Measurements from ENCODE around the gene ANKRD33. TPM values are rescaled to one million over a fixed set of nuclear protein-coding genes. Genes with fewer than 3 reads are reported as not detected.

ANKRD33 gene
- total RNA-seq, 1 experiment from 2014 or later = not detected

GRCh38 chr12:51906430-51907082 is 18.7 kb downstream of the ANKRD33 start:
- Mint-ChIP-seq H3K27me3 (ENCODE audit: unreplicated experiment) (peaks cover 45% of the 10 kb centered on the region), H3K4me1 (ENCODE audit: low read depth, unreplicated experiment) (no peaks in the 10 kb centered on the region), H3K9me3 (ENCODE audit: low read depth, unreplicated experiment) (no peaks in the 10 kb centered on the region), H3K36me3 (ENCODE audit: insufficient read depth, unreplicated experiment) (no peaks in the 10 kb centered on the region), H3K4me3 (ENCODE audit: low read depth, unreplicated experiment) (no peak overlapping the region), H3K27ac (ENCODE audit: unreplicated experiment) (no peak overlapping the region)
- intact Hi-C loops (cut with micrococcal nuclease; ENCODE audit: unreplicated experiment) = no loop called here
- TF ChIP-seq CTCF (IDR thresholded peaks at IDR 0.05; ENCODE audit: unreplicated experiment) = no peak
- DNase-seq = no peak
- CTCF ChIA-PET = interaction anchor here (0.6 kb wide), 1 partner anchor 395 kb away, joined by 8 read pairs; no protein-coding TSS in a partner anchor
- no TSS peak for BruUV-seq (replicated peaks)

DNA sequence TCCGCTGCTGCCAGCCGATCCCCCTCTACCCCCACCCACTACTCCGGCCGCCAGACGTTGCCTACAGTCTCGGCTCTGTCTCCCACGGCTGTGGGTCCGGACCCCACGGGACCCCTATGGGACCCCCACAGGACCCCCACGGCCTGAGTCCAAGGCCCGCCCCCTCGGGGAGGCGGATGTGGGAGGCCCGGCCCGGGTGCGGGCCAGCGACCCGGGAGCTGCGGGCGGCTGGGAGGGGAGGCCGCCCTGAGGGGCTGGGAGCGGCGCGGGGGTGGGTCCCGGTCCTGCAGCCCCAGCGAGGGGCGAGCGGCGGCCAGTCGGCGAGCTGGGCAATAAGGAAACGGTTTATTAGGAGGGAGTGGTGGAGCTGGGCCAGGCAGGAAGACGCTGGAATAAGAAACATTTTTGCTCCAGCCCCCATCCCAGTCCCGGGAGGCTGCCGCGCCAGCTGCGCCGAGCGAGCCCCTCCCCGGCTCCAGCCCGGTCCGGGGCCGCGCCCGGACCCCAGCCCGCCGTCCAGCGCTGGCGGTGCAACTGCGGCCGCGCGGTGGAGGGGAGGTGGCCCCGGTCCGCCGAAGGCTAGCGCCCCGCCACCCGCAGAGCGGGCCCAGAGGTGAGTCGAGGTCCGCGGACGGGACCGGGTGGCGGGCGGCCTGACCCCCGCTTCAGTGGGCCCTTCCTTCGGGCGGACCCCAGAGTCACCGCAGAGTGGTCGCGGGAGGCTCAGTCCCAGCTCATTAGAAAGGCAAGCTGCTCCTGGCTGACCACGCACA is 19.4 kb downstream of the ANKRD33 start, which contains the start of gene ACVRL1:
Gene ACVRL1 (plus strand): TSS at position 422 of the 773 bp plus-strand sequence. CDS start 4,971 bp downstream, outside the sequence.
- Mint-ChIP-seq H3K27ac (ENCODE audit: unreplicated experiment) (no peak within 1 kb of the TSS), H3K27me3 (ENCODE audit: unreplicated experiment) (peaks cover 52% of the 10 kb centered on the region), H3K36me3 (ENCODE audit: insufficient read depth, unreplicated experiment) (no peaks in the 10 kb centered on the region), H3K4me1 (ENCODE audit: low read depth, unreplicated experiment) (no peaks in the 10 kb centered on the region), H3K9me3 (ENCODE audit: low read depth, unreplicated experiment) (no peaks in the 10 kb centered on the region), H3K4me3 (ENCODE audit: low read depth, unreplicated experiment) (no peak within 1 kb of the TSS)
- no peak for TF ChIP-seq CTCF (IDR thresholded peaks at IDR 0.05; ENCODE audit: unreplicated experiment)
- DNase-seq = no peak
- CTCF ChIA-PET = interaction anchor here (0.6 kb wide), 1 partner anchor 396 kb away, joined by 8 read pairs; no protein-coding TSS in a partner anchor
- no TSS peak for BruUV-seq (replicated peaks)
- intact Hi-C loops (cut with micrococcal nuclease; ENCODE audit: unreplicated experiment) = no loop called here

DNA sequence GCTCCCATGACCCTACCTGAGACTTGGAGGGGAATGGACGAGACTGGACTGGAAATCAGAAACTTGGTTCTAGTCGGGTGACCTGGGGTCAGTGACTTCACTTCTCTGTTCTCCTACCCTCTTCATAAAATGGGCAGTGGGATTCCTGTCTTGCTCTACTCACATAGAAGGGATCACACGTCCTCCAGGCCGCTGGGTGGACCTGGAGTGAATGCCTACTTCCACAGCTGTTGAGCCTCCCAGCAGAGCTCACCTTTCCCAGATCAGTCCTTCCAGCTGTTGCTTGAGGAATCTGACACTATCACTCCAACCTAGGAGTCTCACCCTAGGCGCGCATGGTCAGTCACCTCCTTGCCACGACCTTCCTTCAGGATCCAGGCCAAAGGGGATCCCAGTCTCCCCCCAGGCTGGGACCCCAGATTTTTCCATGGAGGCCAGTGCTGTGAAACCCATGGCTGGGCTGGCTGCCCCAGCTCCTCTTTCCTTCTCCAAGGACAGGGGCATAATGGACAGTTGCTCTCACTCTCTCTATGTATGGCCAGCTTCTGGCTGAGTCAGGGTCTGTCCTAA is 20.0 kb downstream of the ANKRD33 start:
- no peak for TF ChIP-seq CTCF (IDR thresholded peaks at IDR 0.05; ENCODE audit: unreplicated experiment)
- no TSS peak for BruUV-seq (replicated peaks)
- CTCF ChIA-PET = no interaction called here
- DNase-seq = no peak
- H3K36me3 Mint-ChIP-seq (ENCODE audit: insufficient read depth, unreplicated experiment) = no peaks in the 10 kb centered on the region
- no peaks in the 10 kb centered on the region for H3K4me1 Mint-ChIP-seq (ENCODE audit: low read depth, unreplicated experiment)
- no peaks in the 10 kb centered on the region for H3K9me3 Mint-ChIP-seq (ENCODE audit: low read depth, unreplicated experiment)
- no peak overlapping the region for H3K4me3 Mint-ChIP-seq (ENCODE audit: low read depth, unreplicated experiment)
- intact Hi-C loops (cut with micrococcal nuclease; ENCODE audit: unreplicated experiment) = no loop called here
- no peak overlapping the region for H3K27ac Mint-ChIP-seq (ENCODE audit: unreplicated experiment)
- peaks cover 57% of the 10 kb centered on the region for H3K27me3 Mint-ChIP-seq (ENCODE audit: unreplicated experiment)

DNA sequence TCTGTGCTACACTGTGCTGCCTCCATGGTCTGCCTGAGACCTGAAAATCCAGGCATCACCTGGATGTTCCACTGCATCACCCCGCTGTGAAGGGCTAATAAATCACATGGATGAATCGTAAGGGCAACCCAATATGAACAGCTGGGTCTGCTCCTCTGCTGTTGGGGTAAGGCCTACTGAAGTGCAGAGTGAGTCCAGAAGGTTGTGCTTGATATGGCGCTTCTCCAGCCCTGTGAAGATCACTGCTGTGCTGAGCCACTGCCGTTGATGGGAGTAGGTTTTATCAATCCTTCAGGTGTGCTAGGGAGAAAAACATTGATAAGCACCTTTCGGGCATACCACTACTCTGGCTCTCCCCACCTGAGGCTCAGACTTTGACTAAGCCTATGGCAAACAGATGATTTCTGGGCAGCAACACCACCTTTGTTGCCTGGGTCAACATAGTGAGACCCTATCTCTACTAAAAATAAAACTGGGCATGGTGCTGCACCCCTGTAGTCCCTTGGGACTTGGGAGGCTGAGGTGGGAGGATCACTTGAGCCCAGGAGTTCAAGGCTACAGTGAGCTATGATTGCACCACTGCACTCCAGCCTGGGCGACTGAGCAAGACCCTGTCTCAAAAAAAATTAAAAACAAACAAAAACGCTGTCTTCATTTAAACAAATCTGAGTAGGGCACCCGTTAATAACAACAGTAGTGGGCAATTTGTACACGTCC is 21.1 kb downstream of the ANKRD33 start:
- H3K27me3 Mint-ChIP-seq (ENCODE audit: unreplicated experiment) = peaks cover 57% of the 10 kb centered on the region
- CTCF ChIA-PET = no interaction called here
- H3K4me1 Mint-ChIP-seq (ENCODE audit: low read depth, unreplicated experiment) = no peaks in the 10 kb centered on the region
- intact Hi-C loops (cut with micrococcal nuclease; ENCODE audit: unreplicated experiment) = no loop called here
- no peak for TF ChIP-seq CTCF (IDR thresholded peaks at IDR 0.05; ENCODE audit: unreplicated experiment)
- no peaks in the 10 kb centered on the region for H3K9me3 Mint-ChIP-seq (ENCODE audit: low read depth, unreplicated experiment)
- H3K27ac Mint-ChIP-seq (ENCODE audit: unreplicated experiment) = no peak overlapping the region
- no peak for DNase-seq
- no TSS peak for BruUV-seq (replicated peaks)
- no peaks in the 10 kb centered on the region for H3K36me3 Mint-ChIP-seq (ENCODE audit: insufficient read depth, unreplicated experiment)
- no peak overlapping the region for H3K4me3 Mint-ChIP-seq (ENCODE audit: low read depth, unreplicated experiment)
